ENCODE results near the gene MAGI3.

Gene MAGI3

GRCh38 chr1:113662101-113662500, 271.8 kb downstream of the MAGI3 start:
- DNase-seq = no peak

- no peak for DNase-seq
Measured at GRCh38 chr1:113663165-113663951, 273.0 kb downstream of the MAGI3 start.

GRCh38 chr1:113665071-113665470, 274.8 kb downstream of the MAGI3 start:
- no peak for DNase-seq

- no peak for DNase-seq
Measured at GRCh38 chr1:113666126-113666525, 275.8 kb downstream of the MAGI3 start.

- no peak for DNase-seq
Measured at GRCh38 chr1:113669988-113670387, 279.7 kb downstream of the MAGI3 start.

- DNase-seq = no peak
Measured at GRCh38 chr1:113670650-113671049, 280.3 kb downstream of the MAGI3 start.

GRCh38 chr1:113672491-113672890, 282.2 kb downstream of the MAGI3 start:
- DNase-seq = no peak

GRCh38 chr1:113674591-113674990, 284.3 kb downstream of the MAGI3 start:
- no peak for DNase-seq

GRCh38 chr1:113675302-113675701, 285.0 kb downstream of the MAGI3 start:
- DNase-seq = no peak

GRCh38 chr1:113676524-113676923, 286.2 kb downstream of the MAGI3 start:
- DNase-seq = no peak

- DNase-seq = no peak
Measured at GRCh38 chr1:113677250-113678158, 287.2 kb downstream of the MAGI3 start.

GRCh38 chr1:113678159-113678469, 287.8 kb downstream of the MAGI3 start:
- DNase-seq = no peak

GRCh38 chr1:113681596-113682337, 291.5 kb downstream of the MAGI3 start:
- no peak for DNase-seq

GRCh38 chr1:113683384-113684152, 293.3 kb downstream of the MAGI3 start:
- DNase-seq = no peak

- peak; percentile 12 for DNase-seq
Measured at GRCh38 chr1:113684153-113684541, 293.8 kb downstream of the MAGI3 start.

- DNase-seq = no peak
Measured at GRCh38 chr1:113686891-113687618, 296.7 kb downstream of the MAGI3 start.

GRCh38 chr1:113691184-113691583, 300.9 kb downstream of the MAGI3 start:
- no peak for DNase-seq

- DNase-seq = no peak
Measured at GRCh38 chr1:113692342-113692741, 302.0 kb downstream of the MAGI3 start.

GRCh38 chr1:113692824-113693431, 302.6 kb downstream of the MAGI3 start:
- no peak for DNase-seq

- DNase-seq = no peak
Measured at GRCh38 chr1:113694910-113695309, 304.6 kb downstream of the MAGI3 start.

GRCh38 chr1:113701429-113701828, 311.1 kb downstream of the MAGI3 start:
- DNase-seq = no peak

Data from NCI-H524 treated with DMSO at 0.1 percent for 48 hours (cell line).